Measurements from ENCODE around the gene RAPGEF2.

RAPGEF2 gene

DNA sequence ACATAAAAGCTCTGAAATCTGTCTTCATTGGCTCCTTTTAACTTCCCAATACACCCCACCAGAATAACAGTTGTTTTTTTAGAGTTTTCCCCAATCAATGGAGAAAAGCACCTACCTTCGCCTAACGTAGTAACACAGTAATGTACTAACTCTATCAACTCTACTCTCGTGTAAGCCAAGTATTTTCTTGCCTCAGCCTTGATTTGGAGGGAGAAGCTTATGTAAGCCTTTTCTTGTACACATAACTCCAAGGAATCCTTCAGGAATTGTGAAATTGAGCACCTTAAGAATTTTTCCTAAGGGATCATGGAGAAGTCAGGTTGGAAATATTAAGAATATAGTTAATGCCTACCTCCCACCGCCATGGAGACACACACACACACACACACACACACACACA lies 181.2 kb downstream of the RAPGEF2 start:
- TF ChIP-seq, protein P1, sequence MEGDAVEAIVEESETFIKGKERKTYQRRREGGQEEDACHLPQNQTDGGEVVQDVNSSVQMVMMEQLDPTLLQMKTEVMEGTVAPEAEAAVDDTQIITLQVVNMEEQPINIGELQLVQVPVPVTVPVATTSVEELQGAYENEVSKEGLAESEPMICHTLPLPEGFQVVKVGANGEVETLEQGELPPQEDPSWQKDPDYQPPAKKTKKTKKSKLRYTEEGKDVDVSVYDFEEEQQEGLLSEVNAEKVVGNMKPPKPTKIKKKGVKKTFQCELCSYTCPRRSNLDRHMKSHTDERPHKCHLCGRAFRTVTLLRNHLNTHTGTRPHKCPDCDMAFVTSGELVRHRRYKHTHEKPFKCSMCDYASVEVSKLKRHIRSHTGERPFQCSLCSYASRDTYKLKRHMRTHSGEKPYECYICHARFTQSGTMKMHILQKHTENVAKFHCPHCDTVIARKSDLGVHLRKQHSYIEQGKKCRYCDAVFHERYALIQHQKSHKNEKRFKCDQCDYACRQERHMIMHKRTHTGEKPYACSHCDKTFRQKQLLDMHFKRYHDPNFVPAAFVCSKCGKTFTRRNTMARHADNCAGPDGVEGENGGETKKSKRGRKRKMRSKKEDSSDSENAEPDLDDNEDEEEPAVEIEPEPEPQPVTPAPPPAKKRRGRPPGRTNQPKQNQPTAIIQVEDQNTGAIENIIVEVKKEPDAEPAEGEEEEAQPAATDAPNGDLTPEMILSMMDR (conservative IDR thresholded peaks at IDR 0.05; ENCODE audit: low read depth, low read length): no peak
- peak; percentile 44 for DNase-seq (ENCODE audit: low read depth)
- H3K4me3 ChIP-seq (ENCODE audit: low read depth, low read length): no peak overlapping the region

DNA sequence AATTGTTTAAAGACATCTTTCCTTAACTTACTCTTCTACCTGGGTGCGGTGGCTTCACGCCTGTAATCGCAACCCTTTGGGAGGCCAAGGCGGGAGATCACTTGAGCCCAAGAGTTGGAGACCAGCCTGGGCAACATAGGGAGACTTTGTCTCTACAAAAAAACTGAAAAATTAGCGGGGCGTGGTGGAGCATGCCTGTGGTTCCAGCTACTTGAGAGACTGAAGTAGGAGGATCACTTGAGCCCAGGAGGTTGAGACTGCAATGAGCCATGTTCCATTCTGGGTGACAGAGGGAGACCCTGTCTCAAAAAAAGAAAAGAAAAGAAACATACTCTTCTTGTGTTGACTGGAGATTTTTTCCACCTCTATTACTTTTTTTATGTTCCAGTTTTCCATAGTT lies 181.9 kb downstream of the RAPGEF2 start:
- TF ChIP-seq, protein P1 (conservative IDR thresholded peaks at IDR 0.05; ENCODE audit: low read depth, low read length): no peak
- DNase-seq (ENCODE audit: low read depth): no peak

DNA sequence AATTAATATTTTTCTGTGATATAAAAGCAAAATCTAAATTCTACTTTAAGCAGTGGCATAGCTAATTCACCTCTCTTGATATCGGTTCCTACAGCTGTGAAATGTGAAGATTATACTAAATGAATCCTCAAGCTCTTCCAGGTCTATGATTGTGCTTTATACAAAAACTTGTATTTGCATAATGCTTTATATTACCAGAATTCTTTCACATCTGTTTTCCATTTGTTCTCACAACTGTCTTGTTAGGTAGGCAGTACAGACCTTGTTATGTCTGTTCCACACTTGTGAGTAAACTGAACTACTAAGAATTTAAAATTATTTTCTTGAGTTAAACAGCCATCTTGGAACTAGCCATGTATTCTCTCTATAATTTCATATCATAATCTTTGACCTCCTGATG lies 184.9 kb downstream of the RAPGEF2 start:
- H3K4me3 ChIP-seq (ENCODE audit: low read depth, low read length): no peak overlapping the region
- DNase-seq (ENCODE audit: low read depth): no peak
- TF ChIP-seq, protein P1 (conservative IDR thresholded peaks at IDR 0.05; ENCODE audit: low read depth, low read length): no peak

More for the DNA sequence above, 181.9 kb downstream of the RAPGEF2 start:
- H3K4me3 ChIP-seq (ENCODE audit: low read depth, low read length): no peak overlapping the region

DNA sequence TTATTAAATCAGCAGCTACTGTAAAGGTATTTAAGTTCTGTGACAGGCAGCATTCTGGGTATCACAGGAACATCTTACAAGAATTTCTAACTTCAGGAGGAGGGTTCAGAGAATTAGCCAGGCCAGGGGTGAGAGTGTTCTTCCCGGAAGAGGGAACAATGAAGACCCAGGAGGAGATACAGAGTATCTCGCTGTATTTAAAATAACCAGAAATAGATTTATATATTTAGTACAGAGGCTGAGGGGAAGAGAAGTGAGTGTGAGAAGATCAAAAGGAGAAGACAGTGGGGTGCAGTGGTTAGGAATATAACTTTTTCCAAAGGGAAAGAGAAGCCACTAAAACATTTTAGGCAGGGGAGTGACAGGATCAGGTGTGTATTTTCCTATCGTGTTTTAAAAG lies 186.8 kb downstream of the RAPGEF2 start:
- DNase-seq (ENCODE audit: low read depth): no peak
- no peak overlapping the region for H3K4me3 ChIP-seq (ENCODE audit: low read depth, low read length)
- TF ChIP-seq, protein P1 (conservative IDR thresholded peaks at IDR 0.05; ENCODE audit: low read depth, low read length): no peak

DNA sequence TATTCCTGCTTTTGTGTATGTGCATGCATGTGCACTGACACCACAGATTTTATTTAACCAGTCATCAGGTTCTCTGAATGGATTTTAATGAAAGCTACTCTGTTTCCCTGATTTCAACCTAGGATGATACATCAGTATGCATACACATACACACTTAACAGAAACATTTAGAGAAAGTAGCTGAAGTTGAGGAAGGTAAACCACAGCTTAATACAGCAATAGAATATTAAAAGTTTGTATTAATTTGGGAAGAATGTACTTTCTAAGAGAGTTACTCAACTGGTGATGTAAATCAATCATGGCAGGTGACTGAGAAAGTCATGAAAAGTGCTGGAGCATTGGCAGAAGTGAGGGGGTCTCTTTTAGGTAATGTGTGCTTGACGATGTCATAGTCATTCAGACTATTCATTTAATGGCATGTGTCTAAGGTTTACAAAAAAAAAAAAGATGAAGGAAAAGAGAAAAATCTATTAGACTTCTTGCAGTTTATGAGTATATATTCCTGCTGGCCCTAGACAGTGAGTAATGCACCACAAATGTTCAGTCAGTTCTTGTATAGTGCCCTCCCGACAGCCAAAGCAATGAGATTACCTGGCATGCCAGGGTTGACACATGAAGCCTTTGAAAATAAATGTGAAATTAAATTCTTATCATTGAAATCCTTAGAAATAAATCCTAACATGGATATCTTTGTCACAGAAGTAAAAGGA lies 187.6 kb downstream of the RAPGEF2 start:
- DNase-seq (ENCODE audit: low read depth): peak; percentile 52
- TF ChIP-seq, protein P1 (conservative IDR thresholded peaks at IDR 0.05; ENCODE audit: low read depth, low read length): no peak
- no peak overlapping the region for H3K4me3 ChIP-seq (ENCODE audit: low read depth, low read length)

DNA sequence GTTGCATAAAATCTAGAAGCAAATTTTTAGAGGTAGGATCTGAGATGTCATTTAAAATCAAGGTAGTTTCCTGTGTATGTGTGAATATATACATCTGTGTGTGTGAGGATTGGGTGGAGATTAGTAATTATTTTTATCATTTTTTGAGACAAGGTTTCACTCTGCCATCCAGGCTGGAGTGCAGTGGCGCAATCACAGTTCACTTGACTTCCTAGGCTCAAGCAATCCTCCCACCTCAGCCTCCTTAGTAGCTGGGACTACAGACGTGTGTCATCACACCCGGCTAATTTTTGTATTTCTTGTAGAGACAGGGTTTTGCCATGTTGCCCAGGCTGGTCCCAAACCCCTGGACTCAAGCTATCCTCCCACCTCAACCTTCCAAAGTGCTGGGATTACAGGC lies 188.3 kb downstream of the RAPGEF2 start:
- TF ChIP-seq, protein P1 (conservative IDR thresholded peaks at IDR 0.05; ENCODE audit: low read depth, low read length): no peak
- no peak for DNase-seq (ENCODE audit: low read depth)
- no peak overlapping the region for H3K4me3 ChIP-seq (ENCODE audit: low read depth, low read length)
